T-helper 9 cell (primary cell): Measurements from ENCODE around the gene TRERF1.

Source experiments
- DNase-seq: peaks from one replicate; pipeline ENCODE4 v3.0.0-alpha.2; 2020

TRERF1 gene

GRCh38 chr6:42175860-42176259 lies 275.9 kb downstream of the TRERF1 start:
- no peak for DNase-seq
